Gastroesophageal sphincter (tissue), 3 donors: ENCODE measurements around the gene ZSCAN12.

Experiments
- EP300 ChIP-seq: sonication (generic); formaldehyde crosslinking; IDR thresholded peaks from one replicate; pipeline ENCODE4 v1.6.1; 2017; ENCODE audit warnings: antibody characterized with exemption, mild to moderate bottlenecking
- POLR2A ChIP-seq, 2 donors: fragments of 450-650 bp; IDR thresholded peaks; one replicate each; pipeline ENCODE4 v1.6.1; 2017; ENCODE audit warnings: antibody characterized with exemption in 2 of 2, mild to moderate bottlenecking in 2 of 2, moderate library complexity in 1 of 2
- TF ChIP-seq, protein P1 (sequence below), 4 experiments: fragments of 200-600 bp in 2 of 4; fragments of 450-650 bp in 2 of 4; sonication (generic) in 1 of 4; IDR thresholded peaks; one replicate each; pipeline ENCODE4 v1.5.1; 2017 to 2019; ENCODE audit warnings: antibody characterized with exemption in 4 of 4, mild to moderate bottlenecking in 2 of 4, moderate library complexity in 2 of 4

DNA sequence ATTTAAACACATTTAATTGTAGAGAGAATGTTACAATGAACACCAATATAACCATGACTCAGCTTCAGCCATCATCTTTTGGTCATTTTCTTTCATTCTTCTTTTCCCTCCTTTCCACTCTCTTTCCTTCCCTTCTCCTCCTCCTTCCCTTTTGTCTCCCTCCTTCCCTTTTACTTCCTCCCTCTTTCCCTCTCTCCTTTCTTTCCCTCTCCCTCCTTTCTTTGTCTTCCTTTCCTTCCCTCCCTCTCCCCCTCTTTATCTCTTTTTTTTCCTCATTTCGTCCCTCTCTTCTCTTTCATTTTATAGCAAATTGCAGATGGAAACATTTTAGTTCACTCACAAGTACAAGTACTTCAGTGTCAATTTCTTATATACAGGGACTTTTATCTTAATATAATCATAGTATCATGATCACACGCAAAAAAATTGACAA, 48.0 kb downstream of the ZSCAN12 start:
- TF ChIP-seq, protein P1, sequence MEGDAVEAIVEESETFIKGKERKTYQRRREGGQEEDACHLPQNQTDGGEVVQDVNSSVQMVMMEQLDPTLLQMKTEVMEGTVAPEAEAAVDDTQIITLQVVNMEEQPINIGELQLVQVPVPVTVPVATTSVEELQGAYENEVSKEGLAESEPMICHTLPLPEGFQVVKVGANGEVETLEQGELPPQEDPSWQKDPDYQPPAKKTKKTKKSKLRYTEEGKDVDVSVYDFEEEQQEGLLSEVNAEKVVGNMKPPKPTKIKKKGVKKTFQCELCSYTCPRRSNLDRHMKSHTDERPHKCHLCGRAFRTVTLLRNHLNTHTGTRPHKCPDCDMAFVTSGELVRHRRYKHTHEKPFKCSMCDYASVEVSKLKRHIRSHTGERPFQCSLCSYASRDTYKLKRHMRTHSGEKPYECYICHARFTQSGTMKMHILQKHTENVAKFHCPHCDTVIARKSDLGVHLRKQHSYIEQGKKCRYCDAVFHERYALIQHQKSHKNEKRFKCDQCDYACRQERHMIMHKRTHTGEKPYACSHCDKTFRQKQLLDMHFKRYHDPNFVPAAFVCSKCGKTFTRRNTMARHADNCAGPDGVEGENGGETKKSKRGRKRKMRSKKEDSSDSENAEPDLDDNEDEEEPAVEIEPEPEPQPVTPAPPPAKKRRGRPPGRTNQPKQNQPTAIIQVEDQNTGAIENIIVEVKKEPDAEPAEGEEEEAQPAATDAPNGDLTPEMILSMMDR (IDR thresholded peaks at IDR 0.05), result no peak
- no peak for TF ChIP-seq POLR2A (IDR thresholded peaks at IDR 0.05)
- TF ChIP-seq EP300, result no peak
